Peyer's patch (tissue), 4 donors: Measurements from ENCODE around the gene ATG4D. TPM values are rescaled to one million over a fixed set of nuclear protein-coding genes. Genes with fewer than 3 reads are reported as not detected.
A peak's percentile ranks its signal among the peaks of the same experiment; 100 is the strongest.

Experiments
- DNase-seq, 3 donors: peaks; one replicate each; pipeline ENCODE4 v3.0.0-alpha.2; 2017 to 2019
- H3K27ac ChIP-seq, 4 donors: fragments of 200-600 bp; sonication (generic); one replicate each; pipeline ENCODE4 v1.5.1; 2016 to 2019
- H3K27me3 ChIP-seq, 2 donors: fragments of 200-600 bp; sonication (generic); one replicate each; pipeline ENCODE4 v1.5.1; 2019
- H3K36me3 ChIP-seq, 3 donors: fragments of 200-600 bp; sonication (generic); one replicate each; pipeline ENCODE4 v1.5.1; 2016 to 2019
- H3K4me1 ChIP-seq, 4 donors: fragments of 200-600 bp; sonication (generic); one replicate each; pipeline ENCODE4 v1.5.1; 2016 to 2019
- H3K4me3 ChIP-seq, 4 donors: fragments of 200-600 bp; sonication (generic); 1 replicate in 3 of 4; 2 replicates in 1 of 4; pipeline ENCODE4 v1.5.1; 2016 to 2019; ENCODE audit warnings: mild to moderate bottlenecking in 1 of 4
- H3K9me3 ChIP-seq, 4 donors: fragments of 200-600 bp; sonication (generic); one replicate each; pipeline ENCODE4 v1.5.1; 2016 to 2019; ENCODE audit warnings: mild to moderate bottlenecking in 1 of 4
- POLR2A ChIP-seq, 2 donors: fragments of 450-650 bp; IDR thresholded peaks; one replicate each; pipeline ENCODE4 v1.5.1; 2017; ENCODE audit warnings: antibody characterized with exemption in 2 of 2, mild to moderate bottlenecking in 2 of 2, moderate library complexity in 2 of 2
- total RNA-seq, 4 donors: library from RNA; depleted of rRNA; stranded (reverse); fragments of >200 nt; gene quantifications; one replicate each; pipeline ENCODE4 v1.1.0, GENCODE V29; 2016
- TF ChIP-seq, protein P1 (sequence below), 6 experiments: fragments of 450-650 bp in 4 of 6; fragments of 200-600 bp in 2 of 6; sonication (generic) in 1 of 6; IDR thresholded peaks; one replicate each; pipeline ENCODE4 v1.5.1; 2017 to 2019; ENCODE audit warnings: antibody characterized with exemption in 6 of 6, mild to moderate bottlenecking in 3 of 6, moderate library complexity in 1 of 6

Gene ATG4D
- total RNA-seq, 4 donors from 2014 or later: 36.3 to 169 (median 150) TPM

DNA sequence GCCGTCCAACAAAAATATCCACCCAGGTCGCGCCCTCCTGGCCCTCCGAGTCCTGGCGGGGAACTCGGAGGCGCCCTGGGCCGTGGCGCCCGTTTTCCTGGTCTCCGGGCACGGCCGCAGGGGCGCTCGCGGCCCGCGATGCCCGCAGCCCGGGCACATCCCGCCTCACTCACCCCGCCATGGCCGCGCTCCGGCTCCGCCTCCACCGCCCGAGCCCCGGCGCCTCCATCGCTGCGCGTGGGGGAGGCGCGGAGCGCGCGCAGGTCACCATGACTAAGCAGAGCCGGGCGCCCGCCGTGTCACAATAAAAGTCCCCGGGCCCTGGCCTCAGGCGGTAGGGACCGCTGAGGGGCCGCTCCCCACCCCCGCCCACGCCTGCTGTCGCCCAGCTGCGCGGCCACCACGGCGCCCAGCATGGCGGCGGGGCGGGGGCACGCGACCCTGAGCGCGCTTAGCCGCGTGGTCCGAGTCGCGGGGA lies 41.1 kb upstream of the ATG4D start:
- no peaks in the 10 kb centered on the region for H3K9me3 ChIP-seq
- TF ChIP-seq, protein P1, sequence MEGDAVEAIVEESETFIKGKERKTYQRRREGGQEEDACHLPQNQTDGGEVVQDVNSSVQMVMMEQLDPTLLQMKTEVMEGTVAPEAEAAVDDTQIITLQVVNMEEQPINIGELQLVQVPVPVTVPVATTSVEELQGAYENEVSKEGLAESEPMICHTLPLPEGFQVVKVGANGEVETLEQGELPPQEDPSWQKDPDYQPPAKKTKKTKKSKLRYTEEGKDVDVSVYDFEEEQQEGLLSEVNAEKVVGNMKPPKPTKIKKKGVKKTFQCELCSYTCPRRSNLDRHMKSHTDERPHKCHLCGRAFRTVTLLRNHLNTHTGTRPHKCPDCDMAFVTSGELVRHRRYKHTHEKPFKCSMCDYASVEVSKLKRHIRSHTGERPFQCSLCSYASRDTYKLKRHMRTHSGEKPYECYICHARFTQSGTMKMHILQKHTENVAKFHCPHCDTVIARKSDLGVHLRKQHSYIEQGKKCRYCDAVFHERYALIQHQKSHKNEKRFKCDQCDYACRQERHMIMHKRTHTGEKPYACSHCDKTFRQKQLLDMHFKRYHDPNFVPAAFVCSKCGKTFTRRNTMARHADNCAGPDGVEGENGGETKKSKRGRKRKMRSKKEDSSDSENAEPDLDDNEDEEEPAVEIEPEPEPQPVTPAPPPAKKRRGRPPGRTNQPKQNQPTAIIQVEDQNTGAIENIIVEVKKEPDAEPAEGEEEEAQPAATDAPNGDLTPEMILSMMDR (IDR thresholded peaks at IDR 0.05): peak in 2 of 6 experiments; percentile 13 to 27
- peak; percentile 61 to 70 for TF ChIP-seq POLR2A (IDR thresholded peaks at IDR 0.05)
- DNase-seq: peak; percentile 89 to 97 (median 92)

DNA sequence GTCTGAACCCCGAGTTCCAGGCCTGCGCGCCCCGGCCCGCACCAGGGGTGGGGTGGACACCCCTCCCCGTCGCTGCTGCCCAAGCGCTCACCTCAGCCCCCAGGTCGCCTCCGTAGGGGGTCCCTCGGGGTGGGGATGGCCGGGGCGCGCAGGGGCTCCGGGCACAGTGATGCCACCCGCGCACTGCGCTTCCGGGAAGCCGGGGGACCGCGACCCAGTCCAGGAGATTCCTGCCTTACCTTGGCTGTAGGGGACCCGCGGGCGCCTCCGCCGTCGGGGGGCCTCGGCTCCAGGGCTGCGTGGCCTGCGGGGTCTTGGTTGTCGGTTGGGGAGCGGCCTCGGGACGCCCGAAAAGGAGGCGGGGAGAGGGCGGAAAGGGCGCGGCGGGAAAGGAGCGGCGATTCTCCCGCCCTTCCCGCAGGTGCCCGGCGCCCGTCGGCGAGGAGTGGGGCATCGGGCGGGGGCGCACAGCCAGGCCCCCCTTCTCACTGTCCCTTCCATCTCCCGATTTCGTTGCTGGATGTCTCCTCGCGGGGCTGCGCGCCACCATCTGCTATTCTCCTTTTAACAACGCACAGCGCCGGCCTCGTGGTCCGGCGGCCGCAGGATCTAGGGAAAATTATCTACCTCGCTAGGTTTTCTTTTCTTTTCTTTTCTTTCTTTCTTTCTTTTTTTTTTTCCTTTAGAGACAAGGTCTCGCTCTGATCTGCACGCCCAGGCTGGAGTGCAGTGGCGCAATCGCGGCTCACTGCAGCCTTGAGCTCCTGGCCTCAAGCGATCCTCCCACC lies 40.5 kb upstream of the ATG4D start, which contains the start of gene KEAP1:
Gene KEAP1, minus strand, starts transcription at position 355 of the 788 bp plus-strand sequence. CDS start 3,323 bp downstream, outside the sequence.
- TF ChIP-seq, protein P1 (IDR thresholded peaks at IDR 0.05): no peak
- TF ChIP-seq POLR2A (IDR thresholded peaks at IDR 0.05): no peak
- DNase-seq: peak; percentile 36 to 70 (median 64)
- Histone ChIP-seq H3K27ac (peak within 1 kb of the TSS; percentile 97 to 99 (median 98)), H3K27me3 (no peaks in the 10 kb centered on the region), H3K4me1 (peaks cover 0 to 42% (median 11%) of the 10 kb centered on the region in 4 donors), H3K9me3 (no peaks in the 10 kb centered on the region), H3K36me3 (peaks cover 0 to 10% (median 0%) of the 10 kb centered on the region in 3 donors), H3K4me3 (peak within 1 kb of the TSS; percentile 79 to 100 (median 96))

More for the DNA sequence above, 41.1 kb upstream of the ATG4D start:
- Histone ChIP-seq H3K36me3 (peaks cover 0 to 11% (median 0%) of the 10 kb centered on the region in 3 donors), H3K27ac (peak overlapping the region; percentile 97 to 99 (median 98)), H3K4me3 (peak overlapping the region; percentile 79 to 100 (median 96)), H3K27me3 (no peaks in the 10 kb centered on the region), H3K4me1 (peaks cover 0 to 48% (median 11%) of the 10 kb centered on the region in 4 donors)

DNA sequence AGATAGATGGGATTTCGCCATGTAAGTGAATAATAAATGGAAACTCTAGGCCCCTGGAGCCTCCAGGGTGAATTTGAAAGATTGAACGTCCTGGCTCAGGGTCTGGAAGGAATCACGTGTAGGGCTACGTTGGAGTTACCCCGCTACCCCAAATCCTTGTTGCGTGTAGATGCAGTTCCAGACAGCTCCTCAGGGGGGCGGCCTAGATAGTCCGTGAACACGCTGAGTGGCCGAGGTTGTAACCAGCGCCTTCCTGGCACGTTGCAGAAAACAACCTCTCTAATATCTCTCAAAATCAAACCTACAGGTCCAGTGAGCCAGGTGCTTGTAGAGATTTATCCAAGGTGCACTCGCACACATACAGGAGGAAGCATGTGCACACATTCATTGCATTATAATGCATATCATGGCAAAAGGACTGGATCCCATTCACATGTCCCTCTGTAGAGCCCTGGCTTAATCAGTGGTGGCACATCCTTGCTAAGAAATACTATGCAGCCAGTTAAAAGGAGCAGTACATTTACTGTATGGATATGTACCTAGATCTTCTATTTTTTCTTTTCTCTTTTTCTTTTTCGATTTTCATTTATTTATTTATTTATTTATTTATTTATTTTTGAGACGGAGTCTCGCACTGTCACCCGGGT lies 38.0 kb upstream of the ATG4D start:
- H3K27ac ChIP-seq: no peak overlapping the region
- H3K4me1 ChIP-seq: peaks cover 0 to 17% (median 5%) of the 10 kb centered on the region in 4 donors
- H3K4me3 ChIP-seq: no peak overlapping the region
- no peaks in the 10 kb centered on the region for H3K36me3 ChIP-seq
- peak; percentile 73 to 91 (median 82) for DNase-seq
- no peaks in the 10 kb centered on the region for H3K9me3 ChIP-seq
- H3K27me3 ChIP-seq: no peaks in the 10 kb centered on the region
- no peak for TF ChIP-seq POLR2A (IDR thresholded peaks at IDR 0.05)
- TF ChIP-seq, protein P1 (IDR thresholded peaks at IDR 0.05): peak; percentile 47 to 79 (median 76)

DNA sequence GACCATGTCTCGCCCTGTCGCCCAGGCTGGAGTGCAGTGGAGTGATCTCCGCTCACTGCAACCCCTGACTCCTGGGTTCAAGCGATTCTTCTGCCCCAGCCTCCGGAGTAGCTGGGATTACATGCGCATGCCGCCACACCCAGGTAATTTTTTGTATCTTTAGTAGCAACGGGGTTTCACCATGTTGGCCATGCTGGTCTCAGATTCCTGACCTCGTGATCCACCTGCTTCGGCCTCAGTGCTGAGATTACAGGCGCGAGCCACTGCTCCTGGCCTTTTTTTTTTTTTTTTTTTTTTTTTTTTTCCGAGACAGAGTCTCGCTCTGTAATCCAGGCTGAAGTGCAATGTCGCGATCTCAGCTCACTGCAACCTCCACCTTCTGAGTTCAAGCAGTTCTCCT lies 35.7 kb upstream of the ATG4D start:
- no peak for TF ChIP-seq POLR2A (IDR thresholded peaks at IDR 0.05)
- TF ChIP-seq, protein P1 (IDR thresholded peaks at IDR 0.05): no peak
- no peaks in the 10 kb centered on the region for H3K27me3 ChIP-seq
- H3K4me1 ChIP-seq: peaks cover 0 to 6% (median 3%) of the 10 kb centered on the region in 4 donors
- no peak overlapping the region for H3K27ac ChIP-seq
- DNase-seq: no peak
- no peak overlapping the region for H3K4me3 ChIP-seq
- H3K9me3 ChIP-seq: no peaks in the 10 kb centered on the region
- H3K36me3 ChIP-seq: no peaks in the 10 kb centered on the region

DNA sequence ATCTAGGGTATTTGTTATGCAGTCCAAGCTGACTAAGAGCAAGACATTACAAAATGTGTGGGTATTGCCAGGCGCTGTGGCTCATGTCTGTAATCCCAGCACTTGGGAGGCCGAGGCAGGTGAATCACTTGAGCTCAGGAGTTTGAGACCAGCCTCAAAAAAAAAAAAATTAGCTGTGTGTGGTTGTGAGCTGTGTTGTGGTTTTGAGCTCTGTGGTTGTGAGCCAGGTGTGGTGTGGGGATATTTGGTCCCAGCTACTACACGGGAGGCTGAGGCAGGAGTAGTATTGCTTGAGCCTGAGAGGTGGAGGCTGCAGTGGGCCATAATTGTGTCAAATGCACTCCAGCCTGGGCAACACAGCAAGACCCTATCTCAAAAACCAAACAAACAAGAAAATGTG lies 35.0 kb upstream of the ATG4D start:
- peaks cover 0 to 6% (median 3%) of the 10 kb centered on the region in 4 donors for H3K4me1 ChIP-seq
- no peak for DNase-seq
- H3K36me3 ChIP-seq: no peaks in the 10 kb centered on the region
- TF ChIP-seq POLR2A (IDR thresholded peaks at IDR 0.05): no peak
- TF ChIP-seq, protein P1 (IDR thresholded peaks at IDR 0.05): no peak
- no peaks in the 10 kb centered on the region for H3K9me3 ChIP-seq
- H3K27ac ChIP-seq: no peak overlapping the region
- H3K4me3 ChIP-seq: no peak overlapping the region
- peaks cover 0 to 7% of the 10 kb centered on the region in 2 donors for H3K27me3 ChIP-seq
